Thyroid gland (tissue), 4 donors: Measurements from ENCODE around the gene REEP1. TPM values are rescaled to one million over a fixed set of nuclear protein-coding genes. Genes with fewer than 3 reads are reported as not detected.

Source experiments
- DNase-seq, 2 donors: peaks; one replicate each; pipeline ENCODE4 v3.0.0-alpha.2; 2019
- H3K27ac ChIP-seq, 3 donors: fragments of 200-600 bp; sonication (generic); 1 replicate in 2 of 3; 2 replicates in 1 of 3; pipeline ENCODE4 v1.5.1; 2016 to 2019; ENCODE audit warnings: mild to moderate bottlenecking in 1 of 3, moderate library complexity in 1 of 3
- H3K27me3 ChIP-seq: fragments of 200-600 bp; sonication (generic); one replicate; pipeline ENCODE4 v1.5.1; 2019
- H3K36me3 ChIP-seq, 2 donors: fragments of 200-600 bp; sonication (generic); one replicate each; pipeline ENCODE4 v1.5.1; 2016 to 2019
- H3K4me1 ChIP-seq, 2 donors: fragments of 200-600 bp; sonication (generic); one replicate each; pipeline ENCODE4 v1.5.1; 2017 to 2019
- H3K4me3 ChIP-seq, 3 donors: fragments of 200-600 bp; sonication (generic); replicated peaks in 1 of 3; 1 replicate in 2 of 3; 2 replicates in 1 of 3; pipeline ENCODE4 v1.5.1; 2016; ENCODE audit warnings: mild to moderate bottlenecking in 1 of 3
- H3K9me3 ChIP-seq: fragments of 200-600 bp; sonication (generic); one replicate; pipeline ENCODE4 v1.5.1; 2017
- CTCF ChIP-seq, 6 experiments: fragments of 200-600 bp in 3 of 6; fragments of 450-650 bp in 3 of 6; sonication (generic) in 3 of 6; IDR thresholded peaks; one replicate each; pipeline ENCODE4 v1.5.1; 2016 to 2019; ENCODE audit warnings: antibody characterized with exemption in 6 of 6, mild to moderate bottlenecking in 2 of 6, inconsistent platforms in 1 of 6, moderate library complexity in 1 of 6
- POLR2A ChIP-seq, 2 donors: fragments of 450-650 bp; IDR thresholded peaks; one replicate each; pipeline ENCODE4 v1.6.1; 2017; ENCODE audit warnings: antibody characterized with exemption in 2 of 2, mild to moderate bottlenecking in 2 of 2, moderate library complexity in 1 of 2
- WGBS, 2 donors: methylation state at CpG; one replicate each; pipeline ENCODE4 v1.1.5; 2017; 5-methylcytosine and 5-hydroxymethylcytosine counted together
- intact Hi-C: fragments of 100-400 bp; cut with DNase I; formaldehyde crosslinking; loops from one replicate; pipeline ENCODE4 v1.15.1; 2023
- total RNA-seq, 4 donors: library from RNA; depleted of rRNA; stranded (reverse); fragments of >200 nt; gene quantifications; one replicate each; pipeline ENCODE4 v1.2.3, GENCODE V29; 2016

The REEP1 gene
- total RNA-seq, 4 donors from 2014 or later = 2.5 to 7.1 (median 5.5) TPM

GRCh38 chr2:86227685-86228084, 109.7 kb downstream of the REEP1 start:
- DNase-seq = no peak
- TF ChIP-seq POLR2A (IDR thresholded peaks at IDR 0.05) (no peak), CTCF (IDR thresholded peaks at IDR 0.05) (no peak)
- WGBS, 2 donors = 96% methylated on average over 2 of the region's 2 CpGs
- H3K9me3 ChIP-seq = no peaks in the 10 kb centered on the region
- H3K4me1 ChIP-seq = peaks cover 0 to 3% of the 10 kb centered on the region in 2 donors
- no peaks in the 10 kb centered on the region for H3K36me3 ChIP-seq
- intact Hi-C loops = loop anchor here (10.0 kb wide), 1 partner anchor 137 kb away; no protein-coding TSS in a partner anchor
- H3K27me3 ChIP-seq = no peaks in the 10 kb centered on the region
- no peak overlapping the region for H3K27ac ChIP-seq
- H3K4me3 ChIP-seq = no peak overlapping the region

GRCh38 chr2:86226636-86227520, 110.5 kb downstream of the REEP1 start:
- no peak for DNase-seq
- Histone ChIP-seq H3K4me1 (peaks cover 0 to 3% of the 10 kb centered on the region in 2 donors), H3K27me3 (no peaks in the 10 kb centered on the region), H3K4me3 (no peak overlapping the region), H3K27ac (no peak overlapping the region), H3K36me3 (no peaks in the 10 kb centered on the region), H3K9me3 (no peaks in the 10 kb centered on the region)
- WGBS, 2 donors = 68 to 80% methylated on average over 6 to 8 of the region's 9 CpGs
- intact Hi-C loops = loop anchor here (10.0 kb wide), 1 partner anchor 138 kb away; no protein-coding TSS in a partner anchor
- TF ChIP-seq POLR2A (IDR thresholded peaks at IDR 0.05) = no peak
- no peak for TF ChIP-seq CTCF (IDR thresholded peaks at IDR 0.05)

GRCh38 chr2:86226070-86226469, 111.4 kb downstream of the REEP1 start:
- Histone ChIP-seq H3K27me3 (no peaks in the 10 kb centered on the region), H3K4me3 (no peak overlapping the region), H3K36me3 (no peaks in the 10 kb centered on the region), H3K27ac (peak overlapping the region in 1 of 3 donors; percentile 68), H3K4me1 (peaks cover 0 to 3% of the 10 kb centered on the region in 2 donors), H3K9me3 (no peaks in the 10 kb centered on the region)
- WGBS, 2 donors = 80 to 87% methylated on average over 4 of the region's 4 CpGs
- no peak for DNase-seq
- no peak for TF ChIP-seq POLR2A (IDR thresholded peaks at IDR 0.05)
- TF ChIP-seq CTCF (IDR thresholded peaks at IDR 0.05) = no peak
- intact Hi-C loops = loop anchor here (10.0 kb wide), 1 partner anchor 139 kb away; no protein-coding TSS in a partner anchor

GRCh38 chr2:86225581-86225980, 111.8 kb downstream of the REEP1 start:
- Histone ChIP-seq H3K4me3 (no peak overlapping the region), H3K4me1 (peaks cover 0 to 3% of the 10 kb centered on the region in 2 donors), H3K27me3 (no peaks in the 10 kb centered on the region), H3K9me3 (no peaks in the 10 kb centered on the region), H3K36me3 (no peaks in the 10 kb centered on the region), H3K27ac (peak overlapping the region; percentile 28 to 68 (median 44))
- intact Hi-C loops = loop anchor here (10.0 kb wide), 1 partner anchor 139 kb away; no protein-coding TSS in a partner anchor
- DNase-seq = peak; percentile 13 to 26
- TF ChIP-seq POLR2A (IDR thresholded peaks at IDR 0.05) (peak in 1 of 2 donors; percentile 22), CTCF (IDR thresholded peaks at IDR 0.05) (no peak)
- 44 to 79% methylated on average over 3 to 6 of the region's 6 CpGs for WGBS, 2 donors
